ENCODE data around the gene IFT20. TPM values are rescaled to one million over a fixed set of nuclear protein-coding genes. Genes with fewer than 3 reads are reported as not detected.

Gene IFT20
- total RNA-seq, 2 donors from 2014 or later: 30.9 to 31.5 TPM

DNA sequence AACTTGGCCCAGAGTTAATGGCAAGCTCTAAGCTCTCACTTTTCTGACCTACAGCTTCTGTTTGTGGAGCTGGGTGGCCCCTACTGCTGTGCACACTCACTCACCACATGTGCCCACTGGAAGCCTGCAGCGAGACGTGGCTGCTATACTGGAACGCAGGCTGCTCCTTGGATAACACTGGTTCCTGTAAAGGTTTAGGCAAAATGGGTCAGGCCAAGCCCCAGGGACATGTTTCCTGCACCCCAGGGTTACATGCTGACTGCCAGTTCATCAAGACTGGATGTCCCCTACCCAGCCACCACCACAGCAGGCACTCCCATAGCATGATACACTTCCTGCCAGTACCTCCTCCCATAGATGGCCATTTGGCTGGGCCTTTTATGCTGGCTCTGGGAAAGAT, 13.7 kb upstream of the IFT20 start:
- no peak for DNase-seq
- Histone ChIP-seq H3K9ac (ENCODE audit: low read depth in 2 of 2, low read length in 2 of 2) (no peak overlapping the region), H3K27me3 (no peaks in the 10 kb centered on the region), H3K4me3 (no peak overlapping the region), H3K9me3 (no peaks in the 10 kb centered on the region), H3K27ac (no peak overlapping the region), H3K36me3 (peaks cover 20% of the 10 kb centered on the region), H3K4me1 (no peaks in the 10 kb centered on the region)
- TF ChIP-seq CTCF (IDR thresholded peaks at IDR 0.05): no peak
- intact Hi-C loops (cut with DNase I): no loop called here

DNA sequence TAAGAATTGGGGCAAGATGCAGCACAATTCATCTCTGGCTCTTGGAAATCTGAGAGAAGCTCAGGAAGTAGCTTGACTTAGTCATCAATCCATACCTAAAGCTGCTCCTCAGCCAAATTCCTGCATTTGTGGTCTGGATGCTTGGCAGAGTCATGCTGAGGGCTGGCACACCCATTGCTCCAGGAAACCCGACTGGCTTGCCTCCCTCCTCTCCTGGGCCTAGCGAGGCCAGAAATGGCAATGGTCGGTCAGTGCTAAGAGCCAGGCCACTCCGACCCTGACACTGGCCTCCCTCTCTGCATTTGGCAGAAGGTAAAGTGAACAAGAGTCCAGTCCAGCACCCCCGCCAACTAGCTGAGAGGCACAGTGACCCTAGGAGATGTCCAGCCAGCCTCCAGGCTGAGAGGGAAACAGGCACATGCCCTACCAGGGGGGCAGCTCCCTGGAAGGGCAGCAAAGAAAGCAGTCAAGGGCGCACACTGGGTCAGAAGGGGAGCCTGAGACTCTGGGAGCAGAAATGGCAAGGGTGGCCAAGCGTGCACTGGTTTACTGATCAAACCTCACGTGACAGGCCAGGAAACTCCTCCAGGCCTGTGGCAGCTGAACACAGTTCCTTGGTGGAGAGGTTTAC, 12.1 kb upstream of the IFT20 start:
- no peaks in the 10 kb centered on the region for H3K9me3 ChIP-seq
- H3K27me3 ChIP-seq: no peaks in the 10 kb centered on the region
- H3K36me3 ChIP-seq: peaks cover 13% of the 10 kb centered on the region
- TF ChIP-seq CTCF (IDR thresholded peaks at IDR 0.05): no peak
- H3K27ac ChIP-seq: no peak overlapping the region
- intact Hi-C loops (cut with DNase I): no loop called here
- no peak overlapping the region for H3K4me3 ChIP-seq
- no peak for DNase-seq
- H3K9ac ChIP-seq (ENCODE audit: low read depth in 2 of 2, low read length in 2 of 2): no peak overlapping the region
- H3K4me1 ChIP-seq: no peaks in the 10 kb centered on the region

DNA sequence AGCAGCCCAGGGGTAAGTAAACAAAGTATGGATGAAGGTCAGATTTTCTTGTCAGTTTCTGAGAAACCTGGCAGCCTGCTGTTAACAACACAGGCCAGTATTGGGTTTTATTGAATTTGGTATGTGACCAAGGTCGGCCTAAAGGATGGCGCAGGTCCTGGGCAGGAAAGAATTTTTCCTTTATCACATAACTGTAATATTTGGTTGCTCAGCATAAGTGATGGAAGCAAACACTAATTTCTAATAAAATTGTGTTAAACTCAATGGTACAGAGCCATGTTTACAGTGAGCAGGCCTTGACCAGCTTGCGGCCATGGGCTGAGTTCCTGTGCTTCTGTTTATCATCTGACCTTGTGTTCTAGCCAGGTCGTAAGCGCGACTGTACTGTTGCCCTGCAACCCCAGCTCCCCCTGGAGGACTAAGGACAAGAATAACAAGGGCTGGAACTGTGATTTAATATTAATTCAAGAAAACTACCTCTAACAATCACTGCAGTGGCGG, 11.5 kb upstream of the IFT20 start:
- Histone ChIP-seq H3K9me3 (no peaks in the 10 kb centered on the region), H3K9ac (ENCODE audit: low read depth in 2 of 2, low read length in 2 of 2) (no peak overlapping the region), H3K4me3 (no peak overlapping the region), H3K4me1 (no peaks in the 10 kb centered on the region), H3K27ac (no peak overlapping the region), H3K27me3 (no peaks in the 10 kb centered on the region), H3K36me3 (peaks cover 14% of the 10 kb centered on the region)
- TF ChIP-seq CTCF (IDR thresholded peaks at IDR 0.05): no peak
- DNase-seq: no peak
- intact Hi-C loops (cut with DNase I): no loop called here

DNA sequence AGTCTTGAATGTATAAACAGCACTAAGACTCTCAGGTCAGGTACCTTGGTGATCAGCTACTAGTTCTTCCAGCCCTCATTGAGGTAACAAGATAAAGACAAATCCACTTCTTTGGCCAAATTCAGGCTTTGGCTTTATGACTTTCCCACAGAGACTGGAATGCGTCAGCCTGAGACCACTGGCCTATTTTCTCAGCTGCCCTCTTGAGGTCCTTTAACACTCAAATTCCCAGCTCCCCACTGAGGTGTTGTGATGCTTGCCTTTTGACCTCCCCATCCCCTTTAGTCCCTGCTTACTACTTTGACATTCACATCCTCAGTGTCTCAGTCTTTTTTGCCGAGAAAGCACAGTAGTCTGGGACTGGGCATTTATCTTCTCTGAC, 10.9 kb upstream of the IFT20 start:
- no peak overlapping the region for H3K4me3 ChIP-seq
- H3K9ac ChIP-seq (ENCODE audit: low read depth in 2 of 2, low read length in 2 of 2): no peak overlapping the region
- no peak overlapping the region for H3K27ac ChIP-seq

GRCh38 chr17:28345419-28346198, 10.3 kb upstream of the IFT20 start:
- Histone ChIP-seq H3K9ac (ENCODE audit: low read depth in 2 of 2, low read length in 2 of 2) (no peak overlapping the region), H3K4me1 (no peaks in the 10 kb centered on the region), H3K27ac (no peak overlapping the region), H3K36me3 (peaks cover 18% of the 10 kb centered on the region), H3K4me3 (no peak overlapping the region), H3K9me3 (no peaks in the 10 kb centered on the region), H3K27me3 (no peaks in the 10 kb centered on the region)
- intact Hi-C loops (cut with DNase I): no loop called here
- TF ChIP-seq CTCF (IDR thresholded peaks at IDR 0.05): no peak
- DNase-seq: no peak

More for the DNA sequence above, 10.9 kb upstream of the IFT20 start:
- TF ChIP-seq CTCF (IDR thresholded peaks at IDR 0.05): no peak
- peaks cover 18% of the 10 kb centered on the region for H3K36me3 ChIP-seq
- H3K27me3 ChIP-seq: no peaks in the 10 kb centered on the region
- DNase-seq: no peak
- no peaks in the 10 kb centered on the region for H3K4me1 ChIP-seq
- no peaks in the 10 kb centered on the region for H3K9me3 ChIP-seq
- intact Hi-C loops (cut with DNase I): no loop called here

Data from colonic mucosa (tissue), 4 donors.